Measurements from ENCODE around the gene ADGRA1. TPM values are rescaled to one million over a fixed set of nuclear protein-coding genes. Genes with fewer than 3 reads are reported as not detected.

ADGRA1 gene
- total and polyA plus RNA-seq, 2 of the 8 experiments (the other 6 are each of a cell fraction or from before 2014, with no cell fraction given), result 0.17 to 0.21 TPM

DNA sequence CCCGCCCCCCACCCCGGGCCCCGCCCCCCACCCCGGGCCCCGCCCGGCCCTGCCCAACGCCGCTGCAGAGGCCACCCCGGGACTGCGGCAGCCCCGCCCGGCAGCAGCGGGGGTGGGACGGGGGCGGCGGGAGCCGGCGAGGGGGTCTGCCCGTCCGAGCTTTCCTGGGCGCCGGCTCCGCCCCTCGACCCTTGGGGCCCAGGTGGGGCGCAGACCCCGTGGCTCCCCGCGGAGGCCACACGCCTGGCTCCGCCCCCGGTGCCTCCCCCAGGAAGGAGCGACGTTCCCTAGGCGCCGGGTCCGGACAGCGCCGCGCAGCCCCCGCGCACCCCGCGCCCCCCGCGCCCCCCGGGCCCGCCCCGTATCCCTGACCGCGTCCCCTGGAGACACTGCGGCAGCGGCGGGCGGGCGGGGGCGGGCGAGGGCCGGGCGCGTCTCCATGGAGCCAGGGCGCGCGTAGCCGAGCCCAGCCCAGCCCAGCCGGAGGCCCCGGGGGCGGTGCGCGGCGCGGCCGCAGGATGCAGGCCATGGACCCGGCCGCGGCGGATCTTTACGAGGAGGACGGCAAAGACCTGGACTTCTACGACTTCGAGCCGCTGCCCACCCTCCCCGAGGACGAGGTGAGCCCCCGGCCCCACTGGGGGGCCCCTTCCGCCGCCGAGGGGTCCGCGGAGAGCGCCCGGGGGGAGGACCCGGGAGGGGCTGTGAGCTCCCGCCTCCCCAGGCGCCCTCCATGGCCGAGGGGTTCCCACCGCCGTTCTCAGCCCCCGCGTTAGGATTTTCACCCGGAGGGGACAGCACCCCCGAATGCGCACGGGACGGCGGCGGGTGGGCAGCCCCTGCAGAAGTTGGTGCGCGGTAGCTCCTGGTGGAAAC lies 72.5 kb downstream of the ADGRA1 start, which contains the start of gene KNDC1 (continued):
- TF ChIP-seq, protein P1, sequence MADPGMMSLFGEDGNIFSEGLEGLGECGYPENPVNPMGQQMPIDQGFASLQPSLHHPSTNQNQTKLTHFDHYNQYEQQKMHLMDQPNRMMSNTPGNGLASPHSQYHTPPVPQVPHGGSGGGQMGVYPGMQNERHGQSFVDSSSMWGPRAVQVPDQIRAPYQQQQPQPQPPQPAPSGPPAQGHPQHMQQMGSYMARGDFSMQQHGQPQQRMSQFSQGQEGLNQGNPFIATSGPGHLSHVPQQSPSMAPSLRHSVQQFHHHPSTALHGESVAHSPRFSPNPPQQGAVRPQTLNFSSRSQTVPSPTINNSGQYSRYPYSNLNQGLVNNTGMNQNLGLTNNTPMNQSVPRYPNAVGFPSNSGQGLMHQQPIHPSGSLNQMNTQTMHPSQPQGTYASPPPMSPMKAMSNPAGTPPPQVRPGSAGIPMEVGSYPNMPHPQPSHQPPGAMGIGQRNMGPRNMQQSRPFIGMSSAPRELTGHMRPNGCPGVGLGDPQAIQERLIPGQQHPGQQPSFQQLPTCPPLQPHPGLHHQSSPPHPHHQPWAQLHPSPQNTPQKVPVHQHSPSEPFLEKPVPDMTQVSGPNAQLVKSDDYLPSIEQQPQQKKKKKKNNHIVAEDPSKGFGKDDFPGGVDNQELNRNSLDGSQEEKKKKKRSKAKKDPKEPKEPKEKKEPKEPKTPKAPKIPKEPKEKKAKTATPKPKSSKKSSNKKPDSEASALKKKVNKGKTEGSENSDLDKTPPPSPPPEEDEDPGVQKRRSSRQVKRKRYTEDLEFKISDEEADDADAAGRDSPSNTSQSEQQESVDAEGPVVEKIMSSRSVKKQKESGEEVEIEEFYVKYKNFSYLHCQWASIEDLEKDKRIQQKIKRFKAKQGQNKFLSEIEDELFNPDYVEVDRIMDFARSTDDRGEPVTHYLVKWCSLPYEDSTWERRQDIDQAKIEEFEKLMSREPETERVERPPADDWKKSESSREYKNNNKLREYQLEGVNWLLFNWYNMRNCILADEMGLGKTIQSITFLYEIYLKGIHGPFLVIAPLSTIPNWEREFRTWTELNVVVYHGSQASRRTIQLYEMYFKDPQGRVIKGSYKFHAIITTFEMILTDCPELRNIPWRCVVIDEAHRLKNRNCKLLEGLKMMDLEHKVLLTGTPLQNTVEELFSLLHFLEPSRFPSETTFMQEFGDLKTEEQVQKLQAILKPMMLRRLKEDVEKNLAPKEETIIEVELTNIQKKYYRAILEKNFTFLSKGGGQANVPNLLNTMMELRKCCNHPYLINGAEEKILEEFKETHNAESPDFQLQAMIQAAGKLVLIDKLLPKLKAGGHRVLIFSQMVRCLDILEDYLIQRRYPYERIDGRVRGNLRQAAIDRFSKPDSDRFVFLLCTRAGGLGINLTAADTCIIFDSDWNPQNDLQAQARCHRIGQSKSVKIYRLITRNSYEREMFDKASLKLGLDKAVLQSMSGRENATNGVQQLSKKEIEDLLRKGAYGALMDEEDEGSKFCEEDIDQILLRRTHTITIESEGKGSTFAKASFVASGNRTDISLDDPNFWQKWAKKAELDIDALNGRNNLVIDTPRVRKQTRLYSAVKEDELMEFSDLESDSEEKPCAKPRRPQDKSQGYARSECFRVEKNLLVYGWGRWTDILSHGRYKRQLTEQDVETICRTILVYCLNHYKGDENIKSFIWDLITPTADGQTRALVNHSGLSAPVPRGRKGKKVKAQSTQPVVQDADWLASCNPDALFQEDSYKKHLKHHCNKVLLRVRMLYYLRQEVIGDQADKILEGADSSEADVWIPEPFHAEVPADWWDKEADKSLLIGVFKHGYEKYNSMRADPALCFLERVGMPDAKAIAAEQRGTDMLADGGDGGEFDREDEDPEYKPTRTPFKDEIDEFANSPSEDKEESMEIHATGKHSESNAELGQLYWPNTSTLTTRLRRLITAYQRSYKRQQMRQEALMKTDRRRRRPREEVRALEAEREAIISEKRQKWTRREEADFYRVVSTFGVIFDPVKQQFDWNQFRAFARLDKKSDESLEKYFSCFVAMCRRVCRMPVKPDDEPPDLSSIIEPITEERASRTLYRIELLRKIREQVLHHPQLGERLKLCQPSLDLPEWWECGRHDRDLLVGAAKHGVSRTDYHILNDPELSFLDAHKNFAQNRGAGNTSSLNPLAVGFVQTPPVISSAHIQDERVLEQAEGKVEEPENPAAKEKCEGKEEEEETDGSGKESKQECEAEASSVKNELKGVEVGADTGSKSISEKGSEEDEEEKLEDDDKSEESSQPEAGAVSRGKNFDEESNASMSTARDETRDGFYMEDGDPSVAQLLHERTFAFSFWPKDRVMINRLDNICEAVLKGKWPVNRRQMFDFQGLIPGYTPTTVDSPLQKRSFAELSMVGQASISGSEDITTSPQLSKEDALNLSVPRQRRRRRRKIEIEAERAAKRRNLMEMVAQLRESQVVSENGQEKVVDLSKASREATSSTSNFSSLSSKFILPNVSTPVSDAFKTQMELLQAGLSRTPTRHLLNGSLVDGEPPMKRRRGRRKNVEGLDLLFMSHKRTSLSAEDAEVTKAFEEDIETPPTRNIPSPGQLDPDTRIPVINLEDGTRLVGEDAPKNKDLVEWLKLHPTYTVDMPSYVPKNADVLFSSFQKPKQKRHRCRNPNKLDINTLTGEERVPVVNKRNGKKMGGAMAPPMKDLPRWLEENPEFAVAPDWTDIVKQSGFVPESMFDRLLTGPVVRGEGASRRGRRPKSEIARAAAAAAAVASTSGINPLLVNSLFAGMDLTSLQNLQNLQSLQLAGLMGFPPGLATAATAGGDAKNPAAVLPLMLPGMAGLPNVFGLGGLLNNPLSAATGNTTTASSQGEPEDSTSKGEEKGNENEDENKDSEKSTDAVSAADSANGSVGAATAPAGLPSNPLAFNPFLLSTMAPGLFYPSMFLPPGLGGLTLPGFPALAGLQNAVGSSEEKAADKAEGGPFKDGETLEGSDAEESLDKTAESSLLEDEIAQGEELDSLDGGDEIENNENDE (IDR thresholded peaks at IDR 0.05; ENCODE audit: insufficient replicate concordance, low read length), result no peak
- no peak for TF ChIP-seq POLR2A (IDR thresholded peaks at IDR 0.05; ENCODE audit: control extremely low read depth in 1 of 2, low read depth in 2 of 2, low read length in 2 of 2)
